ENCODE results near the gene CELA3B. TPM values are rescaled to one million over a fixed set of nuclear protein-coding genes. Genes with fewer than 3 reads are reported as not detected.
"Not testable (repeated sequence)": the region's sequence is repeated elsewhere in the genome, so short reads cannot be mapped to it uniquely, and the experiment has no call there.

CELA3B gene
- total and polyA plus RNA-seq, 3 experiments from 2014 or later: not detected

DNA sequence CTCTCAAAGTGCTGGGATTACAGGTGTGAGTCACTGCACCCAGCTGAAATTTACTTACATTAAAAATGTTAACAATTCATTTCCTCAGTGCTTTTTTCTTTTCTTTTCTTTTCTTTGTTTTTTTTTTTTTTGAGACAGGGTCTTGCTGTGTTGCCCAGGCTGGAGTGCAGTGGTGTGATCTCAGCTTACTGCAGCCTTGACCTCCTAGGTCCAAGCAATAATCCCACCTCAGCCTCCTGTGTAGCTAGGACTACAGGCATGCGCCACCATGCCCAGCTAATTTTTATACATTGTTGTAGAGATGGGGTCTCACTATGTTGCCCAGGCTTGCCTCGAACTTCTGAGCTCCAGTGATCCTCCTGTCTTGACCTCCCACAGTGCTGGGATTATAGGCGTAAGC is 27.1 kb downstream of the CELA3B start:
- H3K4me3 Mint-ChIP-seq; H3K9me3 ChIP-seq (ENCODE audit: low read length); H3K36me3 Mint-ChIP-seq; H3K4me1 ChIP-seq (ENCODE audit: insufficient read depth, low read length); H3K4me3 ChIP-seq (ENCODE audit: low read length); H3K4me1 Mint-ChIP-seq; H3K27ac ChIP-seq (ENCODE audit: low read depth, low read length); H3K27me3 Mint-ChIP-seq; H3K36me3 ChIP-seq (ENCODE audit: insufficient read depth, low read length); H3K9me3 Mint-ChIP-seq; DNase-seq; H3K27me3 ChIP-seq (ENCODE audit: insufficient read depth, low read length, poor library complexity, severe bottlenecking); POLR2A ChIA-PET; H3K27ac Mint-ChIP-seq: not testable (repeated sequence)
- CTCF ChIA-PET: interaction anchor here (0.8 kb wide), 1 partner anchor 19 kb away, joined by 3 read pairs; no protein-coding TSS in a partner anchor

DNA sequence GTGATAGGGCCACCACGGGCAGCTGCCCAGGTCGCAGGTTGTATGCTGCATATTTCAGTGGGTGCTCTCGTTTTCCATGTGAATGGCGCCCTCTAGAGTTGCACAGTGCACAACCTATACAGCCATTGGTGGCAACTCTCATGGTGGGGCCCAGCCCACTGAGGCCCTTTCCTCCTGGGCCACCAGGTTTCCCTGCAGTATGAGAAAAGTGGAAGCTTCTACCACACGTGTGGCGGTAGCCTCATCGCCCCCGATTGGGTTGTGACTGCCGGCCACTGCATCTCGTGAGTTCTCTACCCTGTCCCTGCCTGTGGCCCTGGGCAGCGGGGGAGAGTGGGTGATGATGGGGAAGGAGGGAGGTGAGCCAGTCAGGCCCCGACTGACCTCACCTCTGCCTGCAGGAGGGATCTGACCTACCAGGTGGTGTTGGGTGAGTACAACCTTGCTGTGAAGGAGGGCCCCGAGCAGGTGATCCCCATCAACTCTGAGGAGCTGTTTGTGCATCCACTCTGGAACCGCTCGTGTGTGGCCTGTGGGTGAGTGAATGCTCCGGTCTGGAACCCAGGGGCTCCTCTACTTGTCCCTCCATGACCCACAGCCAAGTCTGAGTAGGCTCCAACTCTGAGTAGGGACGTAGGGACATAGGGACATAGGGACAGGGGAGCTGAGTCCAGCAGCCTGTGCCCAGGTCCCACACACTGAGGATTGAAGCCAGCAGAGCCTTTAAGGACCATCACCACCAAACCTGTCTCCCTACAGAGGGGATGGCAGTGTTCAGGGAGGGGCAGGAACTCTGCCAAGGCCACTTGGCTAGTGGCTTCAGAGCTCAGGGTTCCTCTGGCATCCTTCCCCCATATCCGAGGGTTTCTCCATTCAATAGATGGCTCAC is 28.7 kb downstream of the CELA3B start:
- DNase-seq; H3K36me3 Mint-ChIP-seq; H3K9me3 Mint-ChIP-seq; H3K4me1 Mint-ChIP-seq; H3K4me3 ChIP-seq (ENCODE audit: low read length); H3K4me1 ChIP-seq (ENCODE audit: insufficient read depth, low read length); H3K27ac Mint-ChIP-seq; H3K4me3 Mint-ChIP-seq; H3K27me3 Mint-ChIP-seq; H3K36me3 ChIP-seq (ENCODE audit: insufficient read depth, low read length); CTCF ChIA-PET; POLR2A ChIA-PET; H3K9me3 ChIP-seq (ENCODE audit: low read length); H3K27me3 ChIP-seq (ENCODE audit: insufficient read depth, low read length, poor library complexity, severe bottlenecking); H3K27ac ChIP-seq (ENCODE audit: low read depth, low read length): not testable (repeated sequence)

DNA sequence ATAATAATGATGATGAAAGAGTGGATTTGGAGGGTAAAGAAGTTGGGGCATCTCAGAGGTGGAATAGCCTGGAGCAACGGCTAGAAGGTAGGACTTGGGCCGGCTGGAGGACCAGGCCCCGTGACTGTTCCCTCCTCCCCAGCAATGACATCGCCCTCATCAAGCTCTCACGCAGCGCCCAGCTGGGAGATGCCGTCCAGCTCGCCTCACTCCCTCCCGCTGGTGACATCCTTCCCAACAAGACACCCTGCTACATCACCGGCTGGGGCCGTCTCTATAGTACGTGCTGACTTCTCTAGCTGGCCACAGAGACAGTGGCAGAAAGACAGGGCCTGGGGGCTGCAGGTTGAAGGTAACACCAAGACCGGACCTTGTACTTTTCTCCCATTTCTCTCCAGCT is 29.9 kb downstream of the CELA3B start:
- DNase-seq; POLR2A ChIA-PET; H3K4me3 ChIP-seq (ENCODE audit: low read length); CTCF ChIA-PET; H3K9me3 ChIP-seq (ENCODE audit: low read length); H3K27me3 Mint-ChIP-seq; H3K36me3 Mint-ChIP-seq; H3K27me3 ChIP-seq (ENCODE audit: insufficient read depth, low read length, poor library complexity, severe bottlenecking); H3K4me1 ChIP-seq (ENCODE audit: insufficient read depth, low read length); H3K4me1 Mint-ChIP-seq; H3K27ac ChIP-seq (ENCODE audit: low read depth, low read length); H3K4me3 Mint-ChIP-seq; H3K9me3 Mint-ChIP-seq; H3K36me3 ChIP-seq (ENCODE audit: insufficient read depth, low read length): not testable (repeated sequence)
- H3K27ac Mint-ChIP-seq: peak overlapping the region in 1 of 8 donors; percentile 63

DNA sequence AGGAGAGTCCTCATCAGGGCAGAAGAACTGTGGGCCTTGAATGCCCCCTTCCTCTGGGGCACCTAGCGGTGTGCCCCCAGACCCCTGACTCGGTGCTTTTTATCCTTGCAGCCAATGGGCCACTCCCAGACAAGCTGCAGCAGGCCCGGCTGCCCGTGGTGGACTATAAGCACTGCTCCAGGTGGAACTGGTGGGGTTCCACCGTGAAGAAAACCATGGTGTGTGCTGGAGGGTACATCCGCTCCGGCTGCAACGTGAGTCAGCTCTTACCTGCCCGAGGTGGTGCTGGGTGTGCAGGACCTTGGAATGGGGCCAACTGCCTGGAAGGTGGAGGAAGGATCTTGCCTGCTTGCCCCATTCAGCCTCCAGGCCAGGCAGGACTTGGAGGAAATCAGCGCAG is 30.4 kb downstream of the CELA3B start:
- H3K36me3 Mint-ChIP-seq; H3K9me3 ChIP-seq (ENCODE audit: low read length); H3K27ac ChIP-seq (ENCODE audit: low read depth, low read length); CTCF ChIA-PET; POLR2A ChIA-PET; H3K9me3 Mint-ChIP-seq; H3K4me3 Mint-ChIP-seq; H3K27me3 Mint-ChIP-seq; H3K27me3 ChIP-seq (ENCODE audit: insufficient read depth, low read length, poor library complexity, severe bottlenecking); H3K4me1 Mint-ChIP-seq; DNase-seq; H3K4me1 ChIP-seq (ENCODE audit: insufficient read depth, low read length); H3K36me3 ChIP-seq (ENCODE audit: insufficient read depth, low read length); H3K4me3 ChIP-seq (ENCODE audit: low read length); H3K27ac Mint-ChIP-seq: not testable (repeated sequence)

DNA sequence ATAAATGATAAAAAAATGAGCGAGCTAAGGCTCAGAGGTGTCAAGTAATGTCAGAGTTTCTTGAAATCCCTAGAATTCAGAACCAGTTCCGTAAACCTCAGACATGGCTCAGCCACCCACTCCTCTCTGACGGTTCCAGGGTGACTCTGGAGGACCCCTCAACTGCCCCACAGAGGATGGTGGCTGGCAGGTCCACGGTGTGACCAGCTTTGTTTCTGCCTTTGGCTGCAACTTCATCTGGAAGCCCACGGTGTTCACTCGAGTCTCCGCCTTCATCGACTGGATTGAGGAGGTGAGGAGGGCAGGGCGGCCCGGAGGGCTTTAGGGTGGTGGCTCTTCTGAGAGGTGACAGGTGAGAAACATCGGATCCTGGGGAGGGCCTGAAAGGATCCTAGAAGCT is 32.7 kb downstream of the CELA3B start:
- H3K27ac Mint-ChIP-seq, POLR2A ChIA-PET, H3K36me3 Mint-ChIP-seq: not testable (repeated sequence)

DNA sequence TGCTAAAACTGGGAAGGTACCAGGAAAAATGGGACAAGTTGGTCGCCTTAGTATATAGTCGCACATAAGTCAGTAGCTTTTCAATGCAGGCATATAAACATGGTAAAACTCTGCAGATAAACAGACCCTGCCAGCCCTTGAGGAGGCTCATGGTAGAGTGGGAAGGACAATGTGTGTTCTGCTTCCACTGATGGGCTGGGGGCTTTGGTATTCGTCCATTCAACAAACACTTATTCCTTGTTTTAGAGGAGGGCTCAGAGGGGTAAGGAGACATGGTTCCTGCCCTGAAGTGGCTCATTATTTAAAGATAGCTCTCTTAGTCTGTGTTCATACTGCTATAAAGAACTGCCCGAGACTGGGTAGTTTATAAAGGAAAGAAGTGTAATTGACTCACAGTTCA is 35.9 kb downstream of the CELA3B start:
- H3K9me3 Mint-ChIP-seq; POLR2A ChIA-PET; H3K27me3 Mint-ChIP-seq; H3K27ac ChIP-seq (ENCODE audit: low read depth, low read length); DNase-seq; CTCF ChIA-PET; H3K4me3 ChIP-seq (ENCODE audit: low read length); H3K9me3 ChIP-seq (ENCODE audit: low read length); H3K36me3 ChIP-seq (ENCODE audit: insufficient read depth, low read length); H3K36me3 Mint-ChIP-seq; H3K27me3 ChIP-seq (ENCODE audit: insufficient read depth, low read length, poor library complexity, severe bottlenecking); H3K27ac Mint-ChIP-seq; H3K4me1 Mint-ChIP-seq; H3K4me1 ChIP-seq (ENCODE audit: insufficient read depth, low read length); H3K4me3 Mint-ChIP-seq: not testable (repeated sequence)

More for the DNA sequence above, 32.7 kb downstream of the CELA3B start:
- H3K4me3 Mint-ChIP-seq; H3K27ac ChIP-seq (ENCODE audit: low read depth, low read length); H3K27me3 Mint-ChIP-seq; H3K4me3 ChIP-seq (ENCODE audit: low read length); H3K36me3 ChIP-seq (ENCODE audit: insufficient read depth, low read length); H3K27me3 ChIP-seq (ENCODE audit: insufficient read depth, low read length, poor library complexity, severe bottlenecking); H3K4me1 ChIP-seq (ENCODE audit: insufficient read depth, low read length); H3K9me3 Mint-ChIP-seq; H3K9me3 ChIP-seq (ENCODE audit: low read length); DNase-seq; H3K4me1 Mint-ChIP-seq: not testable (repeated sequence)
- CTCF ChIA-PET: interaction anchor here (1.1 kb wide), 1 partner anchor 13 kb away, joined by 3 read pairs; no protein-coding TSS in a partner anchor

DNA sequence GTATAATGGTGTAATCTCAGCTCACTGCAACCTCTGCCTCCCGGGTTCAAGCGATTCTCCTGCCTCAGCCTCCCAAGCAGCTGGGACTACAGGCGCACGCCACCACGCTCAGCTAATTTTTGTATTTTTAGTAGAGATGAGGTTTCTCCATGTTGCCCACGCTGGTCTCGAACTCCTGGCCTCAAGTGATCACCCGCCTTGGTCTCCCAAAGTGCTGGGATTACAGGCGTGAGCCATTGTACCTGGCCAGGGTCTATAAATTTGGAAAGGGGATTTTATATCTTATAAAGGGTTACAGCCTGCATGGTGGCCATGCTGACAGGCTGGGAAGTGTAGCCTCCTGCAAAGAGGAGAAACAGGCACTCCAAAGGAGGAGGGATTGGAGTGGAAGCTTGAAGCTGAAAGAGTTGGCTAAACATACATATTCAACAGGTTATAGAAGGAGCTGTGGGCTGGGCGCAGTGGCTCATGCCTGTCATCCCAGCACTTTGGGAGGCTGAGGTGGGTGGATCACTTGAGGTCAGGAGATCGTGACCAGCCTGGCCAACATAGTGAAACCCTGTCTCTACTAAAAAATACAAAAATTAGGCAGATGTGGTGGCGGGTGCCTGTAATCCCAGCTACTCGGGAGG is 37.9 kb downstream of the CELA3B start:
- H3K27me3 ChIP-seq (ENCODE audit: insufficient read depth, low read length, poor library complexity, severe bottlenecking); H3K9me3 Mint-ChIP-seq; H3K27ac ChIP-seq (ENCODE audit: low read depth, low read length); H3K36me3 Mint-ChIP-seq; H3K27me3 Mint-ChIP-seq; H3K9me3 ChIP-seq (ENCODE audit: low read length); DNase-seq; H3K4me3 Mint-ChIP-seq; H3K36me3 ChIP-seq (ENCODE audit: insufficient read depth, low read length); POLR2A ChIA-PET; H3K4me3 ChIP-seq (ENCODE audit: low read length): not testable (repeated sequence)
- Mint-ChIP-seq H3K27ac (peak overlapping the region in 1 of 8 donors; percentile 65), H3K4me1 (peaks cover 12 to 15% (median 13%) of the 10 kb centered on the region in 3 donors)
- CTCF ChIA-PET: interaction anchor here (1.5 kb wide), 1 partner anchor 10 kb away, joined by 4 read pairs; no protein-coding TSS in a partner anchor
- peaks cover 15% of the 10 kb centered on the region for H3K4me1 ChIP-seq (ENCODE audit: insufficient read depth, low read length)
